GM21619 (cell line): ENCODE measurements around the gene PUS7L.

Experiments used
- ATAC-seq: cut with Tn5 transposase; IDR thresholded peaks from one replicate; pipeline ENCODE4 v1.9.1; 2021; ENCODE audit not compliant: unreplicated experiment

PUS7L gene

DNA sequence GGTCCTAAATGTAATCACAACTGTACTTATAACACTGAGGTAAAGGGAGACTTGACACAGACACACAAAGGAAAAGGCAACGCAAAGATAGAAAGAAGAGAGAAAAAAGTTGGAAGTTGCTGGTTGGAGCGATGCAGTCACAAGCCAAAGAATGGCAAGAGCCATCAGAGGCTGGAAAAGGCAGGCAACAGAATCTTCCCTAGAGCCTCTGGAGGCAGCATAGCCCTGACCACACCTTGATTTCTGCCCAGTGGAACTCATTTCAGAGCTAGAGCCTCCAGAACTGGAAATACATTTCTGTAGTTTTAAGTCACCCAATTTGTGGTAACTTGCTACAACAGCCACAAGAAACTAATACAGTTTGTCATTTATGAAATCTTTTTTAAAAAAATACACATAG lies 89.2 kb downstream of the PUS7L start:
- ATAC-seq = no peak
